Mesothelial cell of epicardium (in vitro differentiated cells): Measurements from ENCODE around the gene KDM2A. TPM values are rescaled to one million over a fixed set of nuclear protein-coding genes. Genes with fewer than 3 reads are reported as not detected.
"Not testable (repeated sequence)": the region's sequence is repeated elsewhere in the genome, so short reads cannot be mapped to it uniquely, and the experiment has no call there.

Experiments used
- DNase-seq, 2 experiments: peaks; one replicate each; pipeline ENCODE4 v3.0.0; 2021; ENCODE audit warnings: low spot score in 2 of 2; ENCODE audit not compliant: unreplicated experiment in 2 of 2
- H3K27ac Mint-ChIP-seq: 2 replicates; pipeline ENCODE4 v1.8.0; 2021; ENCODE audit warnings: mixed read lengths
- H3K27me3 Mint-ChIP-seq: 2 replicates; pipeline ENCODE4 v1.8.0; 2021; ENCODE audit warnings: low read depth, mixed read lengths
- H3K36me3 Mint-ChIP-seq: 2 replicates; pipeline ENCODE4 v1.8.0; 2021; ENCODE audit warnings: mixed read lengths
- H3K4me1 Mint-ChIP-seq: 2 replicates; pipeline ENCODE4 v1.8.0; 2021; ENCODE audit warnings: mixed read lengths
- H3K4me3 Mint-ChIP-seq: 2 replicates; pipeline ENCODE4 v1.8.0; 2021; ENCODE audit warnings: mild to moderate bottlenecking, moderate library complexity, mixed read lengths
- H3K9me3 Mint-ChIP-seq: 2 replicates; pipeline ENCODE4 v1.8.0; 2021; ENCODE audit warnings: mixed read lengths
- total RNA-seq: library from RNA; stranded (reverse); gene quantifications from 3 replicates; pipeline ENCODE4 v1.2.1, GENCODE V29; 2021
- TF ChIP-seq, protein P1 (sequence below): fragments of 200-600 bp; sonication (generic); IDR thresholded peaks from one replicate; pipeline ENCODE4 v1.5.0; 2021; ENCODE audit warnings: antibody characterized with exemption; ENCODE audit not compliant: unreplicated experiment

The KDM2A gene
- total RNA-seq, 1 donor from 2014 or later = 142 TPM

DNA sequence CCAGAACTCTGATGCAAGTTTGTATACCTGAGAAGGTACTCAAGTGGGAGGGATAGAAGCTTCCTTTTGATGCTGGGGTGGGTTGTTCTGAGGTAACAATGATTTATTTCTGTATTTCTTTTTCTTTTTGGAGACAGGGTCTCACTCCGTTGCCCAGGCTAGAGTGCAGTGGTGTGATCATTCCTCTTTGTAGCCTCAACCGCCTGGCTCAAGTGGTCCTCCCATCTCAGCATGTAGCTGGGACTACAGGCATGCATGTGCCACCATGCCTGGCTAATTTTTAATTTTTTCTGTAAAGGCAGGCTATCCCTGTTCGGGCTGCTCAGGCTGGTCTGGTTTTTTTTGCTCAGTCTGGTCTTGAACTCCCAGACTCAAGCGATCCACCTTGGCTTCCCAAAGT, 7.9 kb downstream of the KDM2A start:
- Mint-ChIP-seq H3K4me3 (no peak overlapping the region), H3K27me3 (no peaks in the 10 kb centered on the region), H3K4me1 (peaks cover 13% of the 10 kb centered on the region), H3K9me3 (peaks cover 3% of the 10 kb centered on the region), H3K27ac (peak overlapping the region; percentile 39), H3K36me3 (peaks cover 19% of the 10 kb centered on the region)
- TF ChIP-seq, protein P1, sequence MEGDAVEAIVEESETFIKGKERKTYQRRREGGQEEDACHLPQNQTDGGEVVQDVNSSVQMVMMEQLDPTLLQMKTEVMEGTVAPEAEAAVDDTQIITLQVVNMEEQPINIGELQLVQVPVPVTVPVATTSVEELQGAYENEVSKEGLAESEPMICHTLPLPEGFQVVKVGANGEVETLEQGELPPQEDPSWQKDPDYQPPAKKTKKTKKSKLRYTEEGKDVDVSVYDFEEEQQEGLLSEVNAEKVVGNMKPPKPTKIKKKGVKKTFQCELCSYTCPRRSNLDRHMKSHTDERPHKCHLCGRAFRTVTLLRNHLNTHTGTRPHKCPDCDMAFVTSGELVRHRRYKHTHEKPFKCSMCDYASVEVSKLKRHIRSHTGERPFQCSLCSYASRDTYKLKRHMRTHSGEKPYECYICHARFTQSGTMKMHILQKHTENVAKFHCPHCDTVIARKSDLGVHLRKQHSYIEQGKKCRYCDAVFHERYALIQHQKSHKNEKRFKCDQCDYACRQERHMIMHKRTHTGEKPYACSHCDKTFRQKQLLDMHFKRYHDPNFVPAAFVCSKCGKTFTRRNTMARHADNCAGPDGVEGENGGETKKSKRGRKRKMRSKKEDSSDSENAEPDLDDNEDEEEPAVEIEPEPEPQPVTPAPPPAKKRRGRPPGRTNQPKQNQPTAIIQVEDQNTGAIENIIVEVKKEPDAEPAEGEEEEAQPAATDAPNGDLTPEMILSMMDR = no peak
- no peak for DNase-seq

- H3K36me3 Mint-ChIP-seq = peaks cover 41% of the 10 kb centered on the region
- not testable (repeated sequence) for H3K4me3 Mint-ChIP-seq, DNase-seq
Measured at GRCh38 chr11:67130861-67131260, 11.8 kb downstream of the KDM2A start.

GRCh38 chr11:67136156-67136555, 17.1 kb downstream of the KDM2A start:
- TF ChIP-seq, protein P1 = no peak
- peaks cover 58% of the 10 kb centered on the region for H3K36me3 Mint-ChIP-seq
- H3K27me3 Mint-ChIP-seq = no peaks in the 10 kb centered on the region
- no peak for DNase-seq
- H3K4me1 Mint-ChIP-seq = no peaks in the 10 kb centered on the region
- no peak overlapping the region for H3K27ac Mint-ChIP-seq
- peaks cover 3% of the 10 kb centered on the region for H3K9me3 Mint-ChIP-seq
- no peak overlapping the region for H3K4me3 Mint-ChIP-seq

More at GRCh38 chr11:67130861-67131260, 11.8 kb downstream of the KDM2A start:
- H3K27me3 Mint-ChIP-seq, H3K27ac Mint-ChIP-seq, H3K4me1 Mint-ChIP-seq, H3K9me3 Mint-ChIP-seq: not testable (repeated sequence)

- TF ChIP-seq, protein P1 = no peak
- no peaks in the 10 kb centered on the region for H3K9me3 Mint-ChIP-seq
- H3K27me3 Mint-ChIP-seq = no peaks in the 10 kb centered on the region
- H3K4me3 Mint-ChIP-seq = no peak overlapping the region
- peaks cover 49% of the 10 kb centered on the region for H3K36me3 Mint-ChIP-seq
- H3K27ac Mint-ChIP-seq = no peak overlapping the region
- H3K4me1 Mint-ChIP-seq = no peaks in the 10 kb centered on the region
- DNase-seq = no peak
Measured at GRCh38 chr11:67138922-67139321, 19.9 kb downstream of the KDM2A start.

DNA sequence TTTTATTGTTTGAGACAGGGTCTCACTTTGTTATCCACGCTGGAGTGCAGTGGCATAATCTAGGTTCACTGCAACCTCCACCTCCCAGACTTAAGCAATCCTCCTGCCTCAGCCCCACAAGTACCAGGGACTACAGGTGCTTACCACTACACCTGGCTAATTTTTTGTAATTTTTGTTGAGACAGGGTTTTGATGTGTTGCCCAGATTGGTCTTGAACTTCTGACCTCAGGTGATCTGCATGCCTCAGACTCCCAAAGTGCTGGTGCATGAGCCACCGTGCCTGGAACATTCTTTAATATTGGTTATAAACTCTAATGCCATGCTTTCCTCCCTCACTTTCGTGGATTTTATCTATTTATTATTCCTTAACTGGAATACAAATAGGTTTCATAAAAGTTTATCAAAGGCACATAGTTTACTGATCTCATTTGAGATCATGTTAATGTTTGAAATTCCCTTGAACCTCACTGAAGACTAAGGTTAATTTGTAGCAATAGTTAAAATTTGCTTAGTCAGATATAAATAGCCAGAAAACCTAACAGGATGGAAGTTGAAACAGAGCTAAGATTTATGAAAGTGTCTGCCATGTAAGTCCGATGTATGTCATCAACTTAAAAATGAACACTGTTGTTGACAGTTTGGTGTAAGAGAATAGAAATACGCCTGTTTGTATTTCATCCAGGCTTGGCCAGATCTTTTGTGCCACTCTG, 27.6 kb downstream of the KDM2A start:
- Mint-ChIP-seq H3K4me1 (peaks cover 9% of the 10 kb centered on the region), H3K9me3 (no peaks in the 10 kb centered on the region), H3K36me3 (peaks cover 26% of the 10 kb centered on the region), H3K4me3 (no peak overlapping the region), H3K27me3 (no peaks in the 10 kb centered on the region), H3K27ac (peak overlapping the region; percentile 67)
- TF ChIP-seq, protein P1 = no peak
- DNase-seq = no peak

GRCh38 chr11:67153971-67154370, 34.9 kb downstream of the KDM2A start:
- Mint-ChIP-seq H3K27ac (peak overlapping the region; percentile 39), H3K4me3 (no peak overlapping the region), H3K36me3 (peaks cover 25% of the 10 kb centered on the region), H3K9me3 (no peaks in the 10 kb centered on the region), H3K4me1 (no peaks in the 10 kb centered on the region), H3K27me3 (no peaks in the 10 kb centered on the region)
- TF ChIP-seq, protein P1 = no peak
- DNase-seq = no peak
